Effector memory CD4-positive, alpha-beta T cell (primary cell): ENCODE data around the gene LLGL1.
"Not testable (repeated sequence)": the region's sequence is repeated elsewhere in the genome, so short reads cannot be mapped to it uniquely, and the experiment has no call there.

ENCODE experiments used
- DNase-seq, 3 donors: peaks; one replicate each; pipeline ENCODE4 v3.0.0-alpha.2; 2020
- H3K27ac ChIP-seq: 2 replicates; pipeline ENCODE4 v1.7.0; 2013; ENCODE audit warnings: mild to moderate bottlenecking, low read length, moderate library complexity; ENCODE audit not compliant: insufficient read depth, poor library complexity, severe bottlenecking
- H3K27me3 ChIP-seq: replicated peaks from 2 replicates; pipeline ENCODE4 v1.7.0; 2013; ENCODE audit warnings: mild to moderate bottlenecking, low read length; ENCODE audit not compliant: insufficient read depth, control insufficient read depth, poor library complexity, severe bottlenecking
- H3K36me3 ChIP-seq: 2 replicates; pipeline ENCODE4 v1.7.0; 2013; ENCODE audit warnings: mild to moderate bottlenecking, low read length, moderate library complexity; ENCODE audit not compliant: control insufficient read depth, insufficient read depth
- H3K4me1 ChIP-seq: 2 replicates; pipeline ENCODE4 v1.7.0; 2013; ENCODE audit warnings: low read length, mild to moderate bottlenecking; ENCODE audit not compliant: control insufficient read depth, insufficient read depth, poor library complexity, severe bottlenecking
- H3K4me3 ChIP-seq: 2 replicates; pipeline ENCODE4 v1.7.0; 2013; ENCODE audit warnings: low read length, low read depth, mild to moderate bottlenecking; ENCODE audit not compliant: insufficient read depth, poor library complexity, severe bottlenecking
- H3K9me3 ChIP-seq: 2 replicates; pipeline ENCODE4 v1.7.0; 2013; ENCODE audit warnings: mild to moderate bottlenecking, low read length, moderate library complexity; ENCODE audit not compliant: control insufficient read depth

LLGL1 gene

DNA sequence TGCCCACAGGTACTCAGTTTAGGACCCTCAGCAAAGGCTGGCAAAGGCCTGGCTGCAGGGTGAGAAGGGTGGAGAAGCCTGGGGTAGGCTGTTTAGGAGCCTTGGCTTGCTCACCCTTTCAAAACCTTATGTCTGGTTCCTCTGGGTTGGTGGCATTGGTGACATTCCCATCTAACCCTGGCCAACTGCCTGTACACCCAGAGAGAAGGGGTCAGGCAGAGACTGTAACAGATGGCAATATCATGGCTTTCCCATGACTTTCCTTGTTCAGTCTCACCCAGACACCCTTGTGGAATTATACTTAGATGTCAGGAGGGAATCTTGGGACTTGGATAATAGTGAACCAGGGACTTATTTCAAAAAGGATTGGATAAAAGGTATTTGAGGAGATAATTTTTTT lies 18.5 kb upstream of the LLGL1 start:
- no peaks in the 10 kb centered on the region for H3K27me3 ChIP-seq
- no peak overlapping the region for H3K4me3 ChIP-seq
- H3K4me1 ChIP-seq: no peaks in the 10 kb centered on the region
- H3K27ac ChIP-seq: no peak overlapping the region
- no peak for DNase-seq
- H3K36me3 ChIP-seq: peaks cover 59% of the 10 kb centered on the region
- no peaks in the 10 kb centered on the region for H3K9me3 ChIP-seq

DNA sequence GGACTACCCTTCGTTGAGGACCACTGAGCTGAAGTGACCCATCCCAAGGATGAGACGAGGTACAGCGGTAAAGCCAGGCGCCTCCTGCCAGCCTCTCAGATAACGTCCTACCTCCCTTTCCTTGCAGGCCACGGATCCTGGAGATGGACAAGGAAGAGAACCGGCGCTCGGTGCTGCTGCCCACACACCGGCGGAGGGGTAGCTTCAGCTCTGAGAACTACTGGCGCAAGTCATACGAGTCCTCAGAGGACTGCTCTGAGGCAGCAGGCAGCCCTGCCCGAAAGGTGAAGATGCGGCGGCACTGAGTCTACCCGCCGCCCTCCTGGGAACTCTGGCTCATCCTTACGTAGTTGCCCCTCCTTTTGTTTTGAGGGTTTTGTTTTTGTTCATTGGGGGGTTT lies 17.3 kb upstream of the LLGL1 start:
- Histone ChIP-seq H3K4me1 (no peaks in the 10 kb centered on the region), H3K36me3 (peaks cover 59% of the 10 kb centered on the region), H3K27ac (no peak overlapping the region), H3K4me3 (no peak overlapping the region), H3K27me3 (no peaks in the 10 kb centered on the region), H3K9me3 (no peaks in the 10 kb centered on the region)
- DNase-seq: no peak

DNA sequence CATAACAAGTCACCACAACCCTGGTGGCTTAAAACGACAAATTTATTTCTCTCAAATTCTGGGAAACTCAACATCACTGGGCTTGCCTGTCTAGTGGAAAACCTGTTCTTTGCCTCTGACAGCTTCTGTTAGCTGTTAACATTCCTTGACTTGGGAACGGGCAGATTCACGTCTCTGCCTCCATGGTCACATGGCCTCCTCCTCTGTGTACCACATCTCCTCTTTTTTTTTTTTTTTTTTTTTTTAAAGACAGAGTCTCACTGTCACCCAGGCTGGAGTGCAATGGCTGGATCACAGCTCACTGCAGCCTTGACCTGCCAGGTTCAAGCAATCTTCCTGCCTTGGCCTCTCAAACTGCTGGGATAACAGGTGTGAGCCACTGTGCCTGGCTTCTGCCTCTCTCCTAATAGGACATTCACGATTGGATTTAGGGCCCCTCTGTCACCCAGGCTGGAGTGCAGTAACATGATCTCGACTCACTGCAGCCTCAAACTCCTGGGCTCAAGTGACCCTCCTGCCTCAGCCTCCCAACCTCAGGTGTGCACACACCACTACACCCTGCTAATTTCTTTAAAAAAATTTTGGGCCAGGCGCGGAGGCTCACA lies 11.7 kb upstream of the LLGL1 start:
- Histone ChIP-seq H3K4me3 (no peak overlapping the region), H3K4me1 (no peaks in the 10 kb centered on the region), H3K27ac (no peak overlapping the region), H3K27me3 (no peaks in the 10 kb centered on the region), H3K9me3 (no peaks in the 10 kb centered on the region), H3K36me3 (peaks cover 14% of the 10 kb centered on the region)
- no peak for DNase-seq

- H3K4me3 ChIP-seq, H3K36me3 ChIP-seq, H3K9me3 ChIP-seq, H3K4me1 ChIP-seq, H3K27ac ChIP-seq, H3K27me3 ChIP-seq, DNase-seq: not testable (repeated sequence)
These were observed 8.5 kb upstream of the LLGL1 start for GRCh38 chr17:18216906-18217305.

GRCh38 chr17:18217412-18218015 lies 7.9 kb upstream of the LLGL1 start:
- H3K27ac ChIP-seq: no peak overlapping the region
- no peaks in the 10 kb centered on the region for H3K36me3 ChIP-seq
- no peaks in the 10 kb centered on the region for H3K9me3 ChIP-seq
- peak; percentile 36 to 61 (median 48) for DNase-seq
- H3K4me3 ChIP-seq: no peak overlapping the region
- no peaks in the 10 kb centered on the region for H3K4me1 ChIP-seq
- H3K27me3 ChIP-seq: no peaks in the 10 kb centered on the region

DNA sequence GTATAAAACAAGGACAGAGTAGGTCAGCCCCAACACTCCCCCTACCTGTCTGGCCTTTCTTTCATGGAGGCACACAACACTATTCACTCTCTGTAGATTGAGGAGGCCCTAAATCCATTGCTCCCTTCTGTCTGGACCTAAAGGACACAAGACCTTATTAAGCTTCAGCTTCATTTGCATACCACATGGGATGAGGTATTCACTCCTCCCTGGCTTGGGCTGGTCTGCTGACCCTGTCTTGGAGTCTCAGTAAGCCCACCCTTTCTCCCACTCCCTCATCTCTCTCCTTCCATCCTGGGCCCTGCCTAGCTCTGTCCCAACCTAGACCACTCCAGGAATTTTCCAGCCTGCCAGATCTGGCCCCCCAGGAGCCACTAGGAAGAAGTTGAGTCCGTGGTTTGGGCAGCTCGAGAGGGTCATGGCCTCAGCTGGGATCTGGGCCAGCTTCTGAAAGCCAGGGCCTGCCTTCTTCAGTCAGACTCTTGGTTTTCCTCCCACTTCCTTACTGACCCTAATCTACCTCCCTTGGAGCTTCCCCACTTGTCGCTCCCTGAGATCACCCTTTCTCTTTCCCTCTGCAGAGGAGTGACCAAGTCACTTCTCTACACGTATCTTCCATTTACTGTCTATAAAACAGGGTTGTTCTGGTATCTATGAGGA lies 6.5 kb upstream of the LLGL1 start:
- H3K27me3 ChIP-seq: no peaks in the 10 kb centered on the region
- H3K4me3 ChIP-seq: no peak overlapping the region
- no peaks in the 10 kb centered on the region for H3K4me1 ChIP-seq
- H3K9me3 ChIP-seq: no peaks in the 10 kb centered on the region
- no peak overlapping the region for H3K27ac ChIP-seq
- no peak for DNase-seq
- H3K36me3 ChIP-seq: no peaks in the 10 kb centered on the region

DNA sequence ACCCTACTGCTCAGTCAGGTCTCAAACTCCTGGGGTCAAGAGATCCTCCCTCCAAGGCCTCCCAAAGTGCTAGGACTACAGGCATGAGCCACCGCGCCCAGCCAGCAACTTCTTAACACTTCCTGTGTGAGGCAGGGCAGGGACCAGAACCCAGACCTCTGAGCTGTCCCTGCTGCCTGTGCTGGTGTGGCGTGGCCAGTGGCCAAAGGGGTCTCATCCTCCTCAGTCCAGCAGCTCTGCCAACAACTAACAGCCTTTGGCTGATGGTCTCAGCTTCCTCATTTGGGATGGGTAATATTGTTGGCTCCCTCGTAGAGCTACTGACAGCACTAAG lies 1.4 kb upstream of the LLGL1 start:
- Histone ChIP-seq H3K9me3 (no peaks in the 10 kb centered on the region), H3K27ac (no peak overlapping the region), H3K4me3 (no peak overlapping the region), H3K36me3 (no peaks in the 10 kb centered on the region), H3K4me1 (peaks cover 18% of the 10 kb centered on the region), H3K27me3 (no peaks in the 10 kb centered on the region)
- DNase-seq: no peak

GRCh38 chr17:18224387-18225120 lies 881 bp upstream of the LLGL1 start:
- Histone ChIP-seq H3K4me3 (peak overlapping the region; percentile 40), H3K4me1 (peaks cover 18% of the 10 kb centered on the region), H3K27me3 (no peaks in the 10 kb centered on the region), H3K36me3 (no peaks in the 10 kb centered on the region), H3K9me3 (no peaks in the 10 kb centered on the region), H3K27ac (no peak overlapping the region)
- no peak for DNase-seq

GRCh38 chr17:18225642-18226283 lies 328 bp downstream of the LLGL1 start:
- no peak for DNase-seq
- Histone ChIP-seq H3K27me3 (no peaks in the 10 kb centered on the region), H3K9me3 (no peaks in the 10 kb centered on the region), H3K4me1 (peaks cover 18% of the 10 kb centered on the region), H3K27ac (peak overlapping the region; percentile 50), H3K36me3 (no peaks in the 10 kb centered on the region), H3K4me3 (peak overlapping the region; percentile 66)
